CD4-positive, alpha-beta T cell treated with Interleukin-12 subunit alpha and Interleukin-12 subunit beta, for 1 hour (primary cell): Measurements from ENCODE around the gene WDR27.

Source experiments
- DNase-seq: peaks from one replicate; pipeline ENCODE4 v3.0.0-alpha.2; 2020

The WDR27 gene

DNA sequence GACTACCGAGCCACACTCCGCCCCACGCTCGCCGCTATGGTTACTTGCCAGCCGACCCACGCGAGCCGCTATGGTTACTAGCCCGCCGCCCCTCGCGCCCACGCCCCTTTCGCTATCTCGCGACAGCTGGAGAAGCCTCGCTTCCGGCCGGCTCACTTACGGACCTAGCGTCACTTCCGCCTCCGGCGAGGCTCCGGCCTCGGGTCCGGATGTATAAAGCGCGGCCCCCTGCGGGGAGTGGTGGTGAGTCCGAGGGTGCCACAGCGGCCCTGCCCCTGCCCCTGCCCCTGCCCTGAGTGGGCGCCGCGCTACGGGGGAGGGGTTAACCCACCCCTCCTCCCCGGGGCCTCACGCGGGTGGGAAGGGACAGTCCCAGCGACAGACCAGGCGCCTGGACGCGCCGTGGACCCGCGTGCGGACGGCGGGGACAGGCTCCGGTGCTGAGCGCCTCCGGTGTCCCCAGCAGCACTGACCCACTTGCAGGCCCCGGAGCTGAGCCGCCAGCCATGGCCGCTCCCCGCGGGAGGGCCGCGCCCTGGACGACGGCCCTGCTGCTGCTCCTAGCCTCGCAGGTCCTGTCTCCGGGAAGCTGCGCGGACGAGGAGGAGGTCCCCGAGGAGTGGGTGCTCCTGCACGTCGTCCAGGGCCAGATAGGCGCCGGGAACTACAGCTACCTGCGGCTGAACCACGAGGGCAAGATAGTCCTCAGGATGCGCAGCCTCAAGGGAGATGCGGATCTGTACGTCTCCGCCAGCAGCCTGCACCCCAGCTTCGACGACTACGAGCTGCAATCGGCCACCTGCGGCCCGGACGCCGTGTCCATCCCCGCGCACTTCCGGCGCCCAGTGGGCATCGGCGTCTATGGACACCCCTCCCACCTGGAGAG lies at the start of gene WDR27, which contains the start of gene C6orf120:
Gene WDR27, minus strand, starts transcription at position 76 of the 886 bp plus-strand sequence. CDS start 13,024 bp downstream, outside the sequence.
Gene C6orf120, plus strand, starts transcription at position 173 of the 886 bp plus-strand sequence. Its CDS starts 334 bp downstream, at position 507.
- peak; percentile 97 for DNase-seq

- no peak for DNase-seq
Measured at GRCh38 chr6:169746556-169746955, 44.7 kb upstream of the WDR27 start.

DNA sequence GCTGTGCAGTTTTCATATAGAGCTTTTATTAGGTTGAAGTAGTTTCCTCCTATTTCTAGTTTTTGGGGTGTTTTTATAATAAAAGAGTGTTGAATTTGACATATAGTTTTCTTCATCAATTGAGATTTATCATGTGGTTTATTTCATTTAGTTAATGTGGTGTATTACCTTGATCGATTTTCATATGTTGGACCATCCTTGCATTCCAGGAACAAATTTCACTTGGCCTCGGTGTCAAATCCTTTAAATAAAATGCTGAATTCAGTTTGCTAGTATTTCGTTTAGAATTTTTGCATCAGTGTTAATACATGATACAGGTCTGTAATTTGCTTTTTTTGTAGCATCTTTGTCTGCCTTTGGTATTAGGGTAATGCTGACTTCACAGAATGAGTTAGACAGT lies 43.6 kb upstream of the WDR27 start:
- no peak for DNase-seq

GRCh38 chr6:169741344-169741743 lies 39.5 kb upstream of the WDR27 start:
- DNase-seq, result no peak

DNA sequence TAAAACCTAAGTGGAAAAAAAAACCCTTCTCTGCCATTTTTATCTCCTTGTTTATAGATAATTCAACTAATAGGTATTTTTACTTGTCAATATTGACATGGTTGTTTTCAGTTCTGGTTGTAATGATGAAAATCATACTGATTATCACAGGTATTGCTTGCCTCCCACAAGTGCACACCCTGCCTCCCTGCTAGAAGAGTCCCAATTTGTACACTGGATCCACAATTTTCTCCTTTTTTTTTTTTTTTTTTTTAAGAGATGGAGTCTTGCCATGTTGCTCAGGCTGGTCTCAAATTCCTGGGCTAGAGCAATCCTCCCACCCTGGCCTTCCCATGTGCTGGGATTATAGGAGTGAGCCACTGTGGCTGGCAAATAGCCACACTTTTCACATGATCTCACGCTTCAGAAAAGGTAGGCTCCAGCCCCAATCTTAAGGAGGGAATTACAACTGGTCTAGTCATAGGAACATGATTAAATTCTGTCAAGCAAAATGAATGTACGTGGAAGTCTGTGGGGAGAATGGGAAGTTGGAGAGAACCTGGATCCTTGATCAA lies 37.2 kb upstream of the WDR27 start:
- DNase-seq, result no peak

- DNase-seq, result no peak
Measured at GRCh38 chr6:169738204-169738975, 36.6 kb upstream of the WDR27 start.

DNA sequence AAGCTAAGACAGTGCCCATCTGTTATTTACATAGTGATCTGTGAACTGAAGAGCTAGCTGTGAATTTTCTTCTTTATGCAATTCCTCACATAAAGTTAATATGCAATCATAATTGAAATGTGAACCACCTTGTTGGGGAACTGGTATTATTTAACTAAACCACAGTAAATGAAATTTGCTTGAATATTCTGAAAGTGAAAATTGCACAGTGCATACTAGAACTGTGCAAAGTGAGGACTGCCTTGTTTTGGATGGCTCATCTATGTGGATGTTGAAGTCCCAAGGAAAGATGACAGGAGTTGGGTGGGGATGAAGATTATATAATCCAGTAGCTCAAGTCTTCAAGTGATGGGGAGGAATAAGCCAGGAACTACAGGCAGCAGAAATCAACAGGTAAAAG lies 28.1 kb upstream of the WDR27 start:
- no peak for DNase-seq

DNA sequence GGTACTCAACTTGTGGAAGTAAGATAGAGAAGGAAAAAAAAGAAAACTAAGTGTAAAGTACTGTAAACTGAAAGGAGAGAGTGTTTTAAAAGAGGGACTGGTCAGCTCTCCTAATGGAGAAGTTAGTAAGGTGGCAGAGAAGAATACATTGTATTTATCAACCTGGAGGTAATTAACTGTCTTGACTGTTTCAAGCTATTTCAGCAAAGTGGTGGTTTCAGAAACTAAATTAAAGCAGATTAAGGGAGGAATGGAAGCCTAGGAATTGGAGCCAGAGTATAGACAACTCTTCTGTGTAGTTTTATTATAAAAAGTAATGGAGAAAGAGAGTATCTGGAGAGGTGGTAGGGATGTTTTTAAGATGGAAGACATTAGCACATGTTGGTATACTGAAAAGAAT lies 25.1 kb upstream of the WDR27 start:
- DNase-seq, result no peak

DNA sequence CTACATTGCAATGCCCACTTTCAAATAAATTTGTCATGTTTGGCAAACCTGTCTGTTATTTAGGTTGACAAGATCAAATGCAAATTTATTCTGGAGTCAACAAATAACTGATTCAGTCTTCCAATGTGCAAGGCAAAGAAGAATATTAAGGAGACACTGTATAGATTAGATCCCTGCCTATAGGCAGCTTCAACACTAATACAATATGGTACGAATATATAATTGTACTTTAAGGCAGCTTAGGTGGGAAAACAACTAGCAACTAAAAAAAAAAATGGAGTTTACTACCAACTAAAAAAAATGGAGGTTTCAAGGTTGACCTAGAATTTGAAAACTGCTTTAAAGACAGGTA lies 24.2 kb upstream of the WDR27 start:
- DNase-seq, result no peak

GRCh38 chr6:169725125-169726048 lies 23.6 kb upstream of the WDR27 start:
- DNase-seq, result peak; percentile 12

GRCh38 chr6:169724494-169725124 lies 22.8 kb upstream of the WDR27 start, which contains the start of gene PHF10:
TSS of gene PHF10 (minus strand) at chr6:169724500. CDS start at chr6:169723931, 569 bp downstream.
- DNase-seq, result peak; percentile 80

DNA sequence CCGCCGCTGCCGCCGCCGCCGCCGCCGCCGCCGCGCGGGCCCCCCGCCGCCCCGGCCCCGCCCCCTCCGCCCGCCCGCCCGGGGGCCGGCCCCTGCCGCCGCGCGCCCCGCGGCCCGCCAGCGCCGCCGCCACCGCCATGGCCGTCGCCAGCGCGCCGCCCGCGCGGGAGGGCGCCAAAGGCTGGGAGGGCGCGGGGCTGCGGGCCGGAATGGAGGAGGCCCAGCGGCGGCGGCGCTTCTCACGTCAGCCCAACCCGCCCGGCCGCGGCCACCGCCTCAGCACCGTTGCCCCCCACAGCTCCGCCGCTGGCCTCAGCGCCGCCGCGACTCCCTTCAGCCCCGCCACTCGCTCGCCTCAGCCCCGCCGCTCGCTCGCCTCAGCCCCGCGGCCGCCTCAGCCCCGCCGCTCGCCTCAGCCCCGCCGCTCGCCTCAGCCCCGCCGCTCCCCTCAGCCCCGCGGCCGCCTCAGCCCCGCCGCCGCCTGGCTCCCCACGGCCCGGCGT lies 22.2 kb upstream of the WDR27 start:
- peak; percentile 59 for DNase-seq

DNA sequence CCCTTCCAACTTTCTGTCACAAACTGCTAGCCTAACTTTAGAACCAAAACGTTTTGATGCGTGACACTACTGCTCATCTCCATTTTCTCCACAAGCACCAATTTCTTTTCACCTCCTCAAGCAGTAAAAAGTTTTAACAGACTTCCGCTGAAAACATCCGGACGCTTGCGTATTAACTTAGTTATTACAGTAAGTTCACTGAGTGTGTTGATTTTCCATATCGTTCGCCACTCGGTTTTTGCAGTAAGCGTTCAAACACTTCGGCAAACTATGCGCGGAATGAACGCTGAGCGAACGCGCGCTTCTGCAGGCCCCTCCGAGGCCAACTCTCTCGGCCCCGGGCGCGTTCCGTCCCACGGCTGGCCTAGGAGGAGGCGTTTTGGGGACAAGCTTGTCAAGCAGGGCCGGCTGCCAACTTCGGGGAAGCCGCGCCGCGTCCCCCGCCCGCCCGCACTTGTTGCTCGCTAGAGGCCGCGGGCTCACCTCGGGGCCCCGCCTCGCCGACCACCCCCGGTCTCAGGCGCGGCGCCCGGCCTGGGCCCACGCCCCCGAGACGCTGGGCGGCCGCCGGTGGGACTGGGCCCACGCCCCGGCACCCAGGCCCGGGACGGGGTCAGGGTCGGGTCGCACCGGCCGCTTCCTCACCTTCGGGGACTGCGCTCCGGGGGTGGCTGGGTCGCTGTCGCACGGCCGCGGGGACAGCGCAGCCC lies 21.5 kb upstream of the WDR27 start:
- DNase-seq, result peak; percentile 68

DNA sequence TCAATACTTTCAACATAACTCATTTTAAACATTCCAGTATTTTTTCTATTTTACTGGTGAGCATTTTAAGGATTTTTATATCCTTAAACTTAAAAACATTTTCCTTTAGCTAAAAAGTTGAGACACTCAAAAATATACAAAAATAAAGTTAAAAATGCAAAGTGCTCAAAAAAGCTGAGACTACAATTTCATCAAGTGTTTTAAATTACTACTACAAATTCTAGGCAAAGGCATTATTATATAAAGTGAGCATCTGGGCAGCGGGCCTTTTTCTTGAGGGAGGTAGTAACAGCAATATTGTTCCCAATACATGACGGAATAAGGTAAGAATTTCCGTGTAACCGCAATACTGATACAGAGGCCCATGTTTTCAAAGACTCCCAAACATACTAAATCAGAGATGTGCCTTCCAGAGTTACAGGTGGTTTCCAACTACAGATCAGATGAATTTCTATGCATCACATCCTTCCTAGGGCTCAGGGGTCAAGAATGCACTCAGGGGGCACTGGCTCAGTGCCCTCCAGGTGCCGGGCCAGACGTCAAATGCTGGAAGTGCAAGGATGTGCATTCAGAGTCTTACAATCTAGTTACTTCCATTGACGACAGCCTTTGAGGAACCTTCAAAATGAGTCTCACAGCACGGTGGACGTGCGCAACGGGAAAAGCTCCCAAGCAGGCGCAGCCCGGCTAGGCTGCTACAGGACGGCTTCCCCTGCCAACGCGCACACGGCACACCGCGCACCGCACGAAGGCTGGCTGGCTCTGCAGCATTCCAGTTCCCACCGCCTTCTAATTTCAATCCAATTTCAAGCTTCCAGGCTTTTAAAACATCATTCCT lies 20.8 kb upstream of the WDR27 start:
- peak; percentile 38 for DNase-seq

GRCh38 chr6:169720207-169720855 lies 18.5 kb upstream of the WDR27 start:
- DNase-seq, result peak; percentile 20

DNA sequence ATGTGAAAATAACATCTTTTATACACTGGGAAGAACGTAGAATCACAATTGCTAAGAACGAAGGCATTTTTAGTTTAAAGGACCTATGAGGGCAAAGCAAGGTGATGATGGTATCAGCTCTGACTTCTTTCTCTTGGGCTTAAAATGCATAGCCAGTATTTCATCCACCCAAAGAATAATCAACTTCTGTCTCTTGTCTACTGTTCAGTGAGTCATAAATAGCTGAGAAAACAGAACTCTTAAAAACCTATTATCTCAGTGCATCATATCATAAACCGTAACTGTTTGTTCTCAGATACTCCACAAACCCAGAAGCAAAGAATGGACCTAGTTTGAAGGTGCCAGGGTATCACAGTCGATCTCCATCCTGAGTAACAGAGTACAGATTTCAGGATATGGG lies 17.3 kb upstream of the WDR27 start:
- no peak for DNase-seq

- no peak for DNase-seq
Measured at GRCh38 chr6:169714595-169714994, 12.8 kb upstream of the WDR27 start.

DNA sequence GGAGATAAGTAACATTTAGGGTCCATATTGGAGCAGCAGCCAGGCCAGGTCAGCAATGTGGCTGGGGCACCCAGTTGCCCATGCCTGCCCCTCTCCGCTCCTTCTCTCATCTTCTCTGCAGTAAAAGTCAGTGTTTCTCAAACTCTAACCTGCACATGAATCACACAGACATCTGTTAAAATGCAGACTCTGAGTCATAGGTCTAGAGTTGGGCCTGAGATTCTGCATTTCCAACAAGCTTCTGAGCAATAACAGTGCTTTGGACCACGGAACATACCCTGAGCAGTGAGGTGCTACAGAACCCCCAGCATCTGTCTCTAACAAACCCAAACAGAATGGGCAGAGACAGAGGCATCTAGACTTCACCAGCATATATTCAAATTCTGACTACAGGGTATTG lies 12.3 kb upstream of the WDR27 start:
- no peak for DNase-seq

- no peak for DNase-seq
Measured at GRCh38 chr6:169710009-169710408, 8.2 kb upstream of the WDR27 start.
